OCI-LY3 (cell line): Measurements from ENCODE around the gene CAMTA1.
"Not testable (repeated sequence)": the region's sequence is repeated elsewhere in the genome, so short reads cannot be mapped to it uniquely, and the experiment has no call there.

Experiments
- H2AFZ ChIP-seq: fragments of 200-600, 300-600 bp; shearing (Covaris generic); 2 replicates; pipeline ENCODE4 v1.6.0; 2014; ENCODE audit warnings: antibody characterized with exemption, low read depth, low read length
- H3K27ac ChIP-seq: fragments of 200-600, 300-600 bp; sonication (generic); 2 replicates; pipeline ENCODE4 v1.5.1; 2014; ENCODE audit warnings: mild to moderate bottlenecking, low read length, moderate library complexity, mixed read lengths
- H3K27me3 ChIP-seq: fragments of 200-600, 300-600 bp; sonication (generic); 2 replicates; pipeline ENCODE4 v1.6.1; 2014; ENCODE audit warnings: low read depth, low read length, mixed read lengths
- H3K36me3 ChIP-seq: fragments of 200-600, 300-600 bp; sonication (generic); replicated peaks from 2 replicates; pipeline ENCODE3; 2014; ENCODE audit warnings: low read depth, low read length, mixed read lengths
- H3K4me1 ChIP-seq: fragments of 300-600, 200-600 bp; sonication (generic); 2 replicates; pipeline ENCODE4 v1.6.1; 2014; ENCODE audit warnings: low read length, mixed read lengths
- H3K4me2 ChIP-seq: fragments of 200-600, 300-600 bp; sonication (generic); 2 replicates; pipeline ENCODE4 v1.6.1; 2014; ENCODE audit warnings: low read length, mixed read lengths
- H3K4me3 ChIP-seq: fragments of 300-600, 200-600 bp; sonication (generic); 2 replicates; pipeline ENCODE4 v1.5.1; 2014; ENCODE audit warnings: antibody characterized with exemption, mild to moderate bottlenecking, low read length, moderate library complexity
- H3K79me2 ChIP-seq: fragments of 300-600, 200-600 bp; shearing (Covaris generic); 2 replicates; pipeline ENCODE4 v1.6.1; 2014; ENCODE audit warnings: mild to moderate bottlenecking, low read length, mixed read lengths
- H3K9ac ChIP-seq: fragments of 300-600, 200-600 bp; shearing (Covaris generic); 2 replicates; pipeline ENCODE4 v1.6.0; 2014; ENCODE audit warnings: mild to moderate bottlenecking, low read length, moderate library complexity
- H3K9me3 ChIP-seq: fragments of 200-600, 300-600 bp; shearing (Covaris generic); 2 replicates; pipeline ENCODE4 v1.6.1; 2014; ENCODE audit warnings: low read length, mixed read lengths; ENCODE audit not compliant: insufficient read depth
- H4K20me1 ChIP-seq: fragments of 200-600, 300-600 bp; sonication (generic); 2 replicates; pipeline ENCODE4 v1.6.1; 2016; ENCODE audit warnings: low read length, mixed read lengths; ENCODE audit not compliant: insufficient read depth
- EZH2phosphoT487 ChIP-seq: fragments of 200-600 bp; shearing (Covaris generic); IDR thresholded peaks from 2 replicates; pipeline ENCODE4 v1.6.1; 2018; ENCODE audit warnings: antibody characterized with exemption, mixed run types, low read depth
- TF ChIP-seq, protein P1 (sequence below): fragments of 200-600, 300-600 bp; sonication (generic); IDR thresholded peaks from 2 replicates; pipeline ENCODE4 v1.5.1; 2014; ENCODE audit warnings: antibody characterized with exemption, low read length, low read depth

The CAMTA1 gene

DNA sequence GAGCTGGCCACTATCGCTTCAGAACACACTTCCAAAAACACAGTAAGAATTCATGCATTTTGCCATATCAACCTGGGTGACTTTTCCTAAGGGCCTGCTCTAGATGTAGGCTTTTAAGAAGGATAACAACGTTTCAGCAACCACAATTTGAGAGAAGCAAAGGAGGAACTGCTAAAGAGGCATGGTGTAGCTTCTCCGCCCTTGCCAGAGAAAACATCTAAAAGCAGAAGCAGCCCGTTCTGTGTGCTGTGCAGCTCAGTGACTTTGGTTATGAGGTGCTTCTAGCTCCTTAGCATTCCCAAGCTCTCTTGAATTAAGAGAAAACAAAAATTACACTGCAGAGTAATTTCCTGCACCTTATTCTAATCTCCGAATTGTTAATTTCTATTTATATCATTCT, 1001.5 kb downstream of the CAMTA1 start:
- H3K9ac ChIP-seq: no peak overlapping the region
- H3K79me2 ChIP-seq: no peaks in the 10 kb centered on the region
- H3K4me1 ChIP-seq: peaks cover 4% of the 10 kb centered on the region; the same call in 1 of the 2 replicates
- no peaks in the 10 kb centered on the region for H4K20me1 ChIP-seq
- TF ChIP-seq, protein P1, sequence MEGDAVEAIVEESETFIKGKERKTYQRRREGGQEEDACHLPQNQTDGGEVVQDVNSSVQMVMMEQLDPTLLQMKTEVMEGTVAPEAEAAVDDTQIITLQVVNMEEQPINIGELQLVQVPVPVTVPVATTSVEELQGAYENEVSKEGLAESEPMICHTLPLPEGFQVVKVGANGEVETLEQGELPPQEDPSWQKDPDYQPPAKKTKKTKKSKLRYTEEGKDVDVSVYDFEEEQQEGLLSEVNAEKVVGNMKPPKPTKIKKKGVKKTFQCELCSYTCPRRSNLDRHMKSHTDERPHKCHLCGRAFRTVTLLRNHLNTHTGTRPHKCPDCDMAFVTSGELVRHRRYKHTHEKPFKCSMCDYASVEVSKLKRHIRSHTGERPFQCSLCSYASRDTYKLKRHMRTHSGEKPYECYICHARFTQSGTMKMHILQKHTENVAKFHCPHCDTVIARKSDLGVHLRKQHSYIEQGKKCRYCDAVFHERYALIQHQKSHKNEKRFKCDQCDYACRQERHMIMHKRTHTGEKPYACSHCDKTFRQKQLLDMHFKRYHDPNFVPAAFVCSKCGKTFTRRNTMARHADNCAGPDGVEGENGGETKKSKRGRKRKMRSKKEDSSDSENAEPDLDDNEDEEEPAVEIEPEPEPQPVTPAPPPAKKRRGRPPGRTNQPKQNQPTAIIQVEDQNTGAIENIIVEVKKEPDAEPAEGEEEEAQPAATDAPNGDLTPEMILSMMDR: no peak
- TF ChIP-seq EZH2phosphoT487: no peak
- H3K27ac ChIP-seq: no peak overlapping the region
- no peaks in the 10 kb centered on the region for H3K27me3 ChIP-seq
- no peak overlapping the region for H3K4me2 ChIP-seq
- H2AFZ ChIP-seq: no peak overlapping the region
- no peaks in the 10 kb centered on the region for H3K9me3 ChIP-seq
- H3K36me3 ChIP-seq: peaks cover 13% of the 10 kb centered on the region
- no peak overlapping the region for H3K4me3 ChIP-seq

DNA sequence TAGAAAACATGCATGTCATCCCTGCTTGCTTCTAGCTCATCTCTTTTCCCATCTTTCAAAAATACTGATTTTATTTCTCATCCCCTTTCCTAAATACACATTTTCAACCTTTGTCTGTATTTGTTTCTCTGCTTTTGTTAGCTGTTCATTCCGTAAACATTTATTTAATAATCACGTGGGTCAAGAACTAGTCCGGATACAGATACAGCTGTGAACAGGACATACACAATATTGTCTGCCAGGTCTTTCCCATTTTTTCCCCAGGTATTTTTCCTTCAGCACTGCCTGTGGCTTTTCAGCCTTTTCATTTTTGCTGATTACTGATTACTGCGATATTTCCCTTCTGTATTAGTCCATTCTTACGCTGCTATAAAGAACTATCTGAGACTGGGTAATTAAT, 1004.6 kb downstream of the CAMTA1 start:
- no peaks in the 10 kb centered on the region for H4K20me1 ChIP-seq
- no peak overlapping the region for H3K9ac ChIP-seq
- H3K27me3 ChIP-seq: no peaks in the 10 kb centered on the region
- H3K4me3 ChIP-seq: no peak overlapping the region
- TF ChIP-seq, protein P1: no peak
- TF ChIP-seq EZH2phosphoT487: no peak
- no peak overlapping the region for H3K4me2 ChIP-seq
- H3K4me1 ChIP-seq: no peaks in the 10 kb centered on the region
- H3K9me3 ChIP-seq: no peaks in the 10 kb centered on the region
- no peaks in the 10 kb centered on the region for H3K79me2 ChIP-seq
- no peak overlapping the region for H2AFZ ChIP-seq
- H3K36me3 ChIP-seq: peaks cover 13% of the 10 kb centered on the region
- no peak overlapping the region for H3K27ac ChIP-seq

DNA sequence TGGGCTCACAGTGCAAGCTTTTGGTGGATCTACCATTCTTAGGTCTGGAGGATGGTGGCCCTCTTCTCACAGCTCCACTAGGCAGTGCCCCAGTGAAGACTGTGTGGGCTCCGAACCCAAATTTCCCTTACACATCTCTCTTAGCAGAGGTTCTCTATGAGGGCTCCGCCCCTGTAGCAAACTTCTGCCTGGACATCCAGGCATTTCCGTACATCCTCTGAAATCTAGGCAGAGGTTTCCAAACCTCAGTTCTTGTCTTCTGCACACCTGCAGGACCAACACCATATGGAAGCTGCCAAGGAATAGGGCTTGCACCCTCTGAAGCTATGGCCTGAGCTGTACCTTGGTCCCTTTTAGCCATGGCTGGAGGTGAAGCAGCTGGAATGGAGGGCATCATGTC, 1005.8 kb downstream of the CAMTA1 start:
- not testable (repeated sequence) for H3K4me1 ChIP-seq, H2AFZ ChIP-seq
- peaks cover 13% of the 10 kb centered on the region for H3K36me3 ChIP-seq

DNA sequence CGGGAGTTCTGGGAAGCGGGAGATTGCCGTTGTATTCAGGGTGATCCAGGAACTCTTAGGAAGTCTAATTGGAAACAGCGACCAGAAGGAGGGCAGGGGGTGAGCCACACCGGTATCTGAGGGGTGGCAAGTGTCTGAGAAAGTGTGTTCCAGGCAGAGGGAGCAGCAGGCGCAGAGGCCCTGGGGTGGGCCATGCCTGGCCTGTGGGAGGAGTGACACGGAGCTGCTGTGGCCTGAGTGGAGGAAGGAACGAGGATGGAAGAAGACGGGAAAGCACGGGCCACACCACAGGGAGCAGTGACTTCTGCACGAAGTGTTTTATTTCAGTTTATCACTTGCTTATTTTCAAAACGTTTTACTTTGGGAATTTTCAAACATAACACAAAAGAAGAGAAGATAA, 1010.2 kb downstream of the CAMTA1 start:
- no peak overlapping the region for H3K9ac ChIP-seq
- H3K9me3 ChIP-seq: no peaks in the 10 kb centered on the region
- H3K4me3 ChIP-seq: no peak overlapping the region
- no peak overlapping the region for H3K4me2 ChIP-seq
- no peak overlapping the region for H2AFZ ChIP-seq
- H3K27me3 ChIP-seq: no peaks in the 10 kb centered on the region
- H3K27ac ChIP-seq: no peak overlapping the region
- no peaks in the 10 kb centered on the region for H3K36me3 ChIP-seq
- TF ChIP-seq, protein P1: no peak
- no peak for TF ChIP-seq EZH2phosphoT487
- no peaks in the 10 kb centered on the region for H4K20me1 ChIP-seq
- H3K4me1 ChIP-seq: no peaks in the 10 kb centered on the region
- H3K79me2 ChIP-seq: no peaks in the 10 kb centered on the region

More for the DNA sequence above, 1005.8 kb downstream of the CAMTA1 start:
- not testable (repeated sequence) for H3K4me3 ChIP-seq, H3K27me3 ChIP-seq, H4K20me1 ChIP-seq, H3K79me2 ChIP-seq, H3K27ac ChIP-seq, H3K9ac ChIP-seq, H3K9me3 ChIP-seq, H3K4me2 ChIP-seq

DNA sequence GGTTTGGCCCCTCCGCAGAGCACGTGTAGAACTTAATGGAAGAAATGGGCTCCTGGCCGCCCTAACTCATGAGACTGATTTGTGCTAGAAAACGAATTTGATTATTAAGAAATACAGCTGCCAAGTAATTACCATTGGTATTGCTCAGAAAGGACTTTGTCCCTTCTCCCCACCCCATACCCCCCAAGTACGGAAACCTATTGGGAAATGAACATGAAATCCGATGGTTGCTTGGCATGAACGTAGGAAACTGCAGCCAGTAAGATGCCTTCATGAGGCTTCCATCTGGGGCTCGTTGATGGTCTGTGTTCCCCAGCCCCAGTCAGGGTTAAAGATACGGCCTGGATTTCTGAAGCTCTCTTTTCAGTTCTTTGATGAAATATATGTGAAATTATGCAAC, 1020.2 kb downstream of the CAMTA1 start:
- Histone ChIP-seq H3K9ac (no peak overlapping the region), H2AFZ (no peak overlapping the region), H3K27me3 (no peaks in the 10 kb centered on the region), H3K4me1 (no peaks in the 10 kb centered on the region), H3K4me2 (no peak overlapping the region), H3K9me3 (no peaks in the 10 kb centered on the region), H4K20me1 (no peaks in the 10 kb centered on the region), H3K79me2 (no peaks in the 10 kb centered on the region), H3K36me3 (no peaks in the 10 kb centered on the region), H3K27ac (no peak overlapping the region), H3K4me3 (no peak overlapping the region)
- TF ChIP-seq, protein P1: no peak
- no peak for TF ChIP-seq EZH2phosphoT487
